HCT116 (cell line): Measurements from ENCODE around the gene THSD4. TPM values are rescaled to one million over a fixed set of nuclear protein-coding genes. Genes with fewer than 3 reads are reported as not detected.

Source experiments
- ATAC-seq: fragments of 200-7000 bp; cut with Tn5 transposase; 2 replicates; pipeline ENCODE4 v1.9.1; 2020; ENCODE audit warnings: mild to moderate bottlenecking, moderate library complexity
- BruUV-seq: library from RNA; stranded (reverse); fragments of 400-500 nt; replicated peaks from 2 replicates; lab custom pipeline; 2021; lab: Mats Ljungman, UMichigan
- CTCF ChIA-PET: fragments of 300-600 bp; sonication (Branson Sonifier 250); formaldehyde crosslinking; loops from one replicate; lab custom pipeline; 2021; ENCODE audit warnings: antibody characterized with exemption; lab: Charles Lee
- POLR2A ChIA-PET: fragments of 300-600, 350-600 bp; sonication (Branson Sonifier 250); formaldehyde crosslinking; loops from one replicate; lab custom pipeline; 2021; ENCODE audit warnings: antibody characterized with exemption; lab: Charles Lee
- RAD21 ChIA-PET, 2 experiments: fragments of 300-600 bp; sonication (Branson Sonifier 250); formaldehyde crosslinking; loops; one replicate each; lab custom pipeline; 2023; ENCODE audit warnings: low total read pairs in 2 of 2; ENCODE audit not compliant: uncharacterized antibody in 2 of 2, unreplicated experiment in 2 of 2, low non-redundant PET in 1 of 2; lab: Charles Lee
- DNase-seq: peaks from one replicate; pipeline ENCODE4 v3.0.0-alpha.2; 2010; ENCODE audit warnings: low read depth, low spot score
- H2AFZ ChIP-seq: fragments of 200-600 bp; shearing (Covaris generic), sonication (generic); 2 replicates; pipeline ENCODE4 v1.6.1; 2017; ENCODE audit warnings: low read depth, mixed run types, mixed read lengths, antibody characterized with exemption, low read length; ENCODE audit not compliant: poor library complexity, severe bottlenecking
- H3K27ac ChIP-seq: 2 replicates; pipeline ENCODE4 v1.5.1; 2012; ENCODE audit warnings: low read depth, low read length
- H3K27me3 ChIP-seq: fragments of 200-600 bp; sonication (generic); 2 replicates; pipeline ENCODE4 v1.6.1; 2016; ENCODE audit warnings: mixed run types, low read length, mixed read lengths; ENCODE audit not compliant: insufficient read depth
- H3K36me3 ChIP-seq, 2 experiments: fragments of 200-500 bp in 1 of 2; fragments of 200-600 bp in 1 of 2; sonication (Bioruptor generic) in 1 of 2; sonication (generic) in 1 of 2; 2 replicates each; pipeline versions ENCODE4 v1.5.1 to v1.6.1; 2014 to 2016; ENCODE audit warnings: low read length in 2 of 2, inconsistent platforms in 1 of 2, mixed read lengths in 1 of 2, mixed run types in 1 of 2; ENCODE audit not compliant: insufficient read depth in 2 of 2, control insufficient read depth in 1 of 2
- H3K4me1 ChIP-seq, 2 experiments: fragments of 200-600 bp in 1 of 2; sonication (generic) in 1 of 2; 2 replicates each; pipeline versions ENCODE4 v1.5.1 to v1.6.1; 2012 to 2017; ENCODE audit warnings: low read length in 2 of 2, inconsistent platforms in 1 of 2, mild to moderate bottlenecking in 1 of 2, mixed read lengths in 1 of 2, mixed run types in 1 of 2, moderate library complexity in 1 of 2; ENCODE audit not compliant: insufficient read depth in 2 of 2, control insufficient read depth in 1 of 2
- H3K4me2 ChIP-seq: fragments of 200-600 bp; sonication (generic); 2 replicates; pipeline ENCODE4 v1.6.1; 2017; ENCODE audit warnings: mixed run types, low read length, mixed read lengths
- H3K4me3 ChIP-seq, 2 experiments: fragments of 200-600 bp in 1 of 2; sonication (generic) in 1 of 2; replicated peaks in 1 of 2; 2 replicates each; pipeline ENCODE4 v1.5.1; 2011 to 2016; ENCODE audit warnings: low read length in 2 of 2, control low read depth in 1 of 2, low read depth in 1 of 2, mild to moderate bottlenecking in 1 of 2, mixed read lengths in 1 of 2, mixed run types in 1 of 2
- H3K79me2 ChIP-seq: fragments of 200-600 bp; sonication (generic); 2 replicates; pipeline ENCODE4 v1.6.1; 2017; ENCODE audit warnings: mild to moderate bottlenecking, mixed run types, low read length, moderate library complexity, mixed read lengths; ENCODE audit not compliant: insufficient read depth
- H3K9ac ChIP-seq: fragments of 200-600 bp; sonication (generic); 2 replicates; pipeline ENCODE4 v1.6.1; 2016; ENCODE audit warnings: low read length, mixed read lengths
- H3K9me2 ChIP-seq: fragments of 200-600 bp; sonication (generic), shearing (Covaris generic); 2 replicates; pipeline ENCODE4 v1.6.1; 2017; ENCODE audit warnings: mixed run types, mild to moderate bottlenecking, moderate library complexity; ENCODE audit not compliant: insufficient read depth
- H3K9me3 ChIP-seq, 2 experiments: fragments of 200-500 bp in 1 of 2; fragments of 200-600 bp in 1 of 2; sonication (Bioruptor generic) in 1 of 2; sonication (generic) in 1 of 2; 2 replicates each; pipeline ENCODE4 v1.6.1; 2014 to 2017; ENCODE audit warnings: low read length in 2 of 2, mixed read lengths in 2 of 2, inconsistent platforms in 1 of 2, low read depth in 1 of 2, mild to moderate bottlenecking in 1 of 2, mixed run types in 1 of 2, moderate library complexity in 1 of 2; ENCODE audit not compliant: control insufficient read depth in 1 of 2, insufficient read depth in 1 of 2
- H4K20me1 ChIP-seq: fragments of 200-600 bp; sonication (generic), shearing (Covaris generic); 2 replicates; pipeline ENCODE4 v1.6.1; 2017; ENCODE audit warnings: mixed run types, mild to moderate bottlenecking, moderate library complexity; ENCODE audit not compliant: insufficient read depth
- CBX3 ChIP-seq: IDR thresholded peaks from 2 replicates; pipeline ENCODE4 v1.6.1; 2012; ENCODE audit warnings: low read depth
- CEBPB ChIP-seq: IDR thresholded peaks from 2 replicates; pipeline ENCODE4 v1.6.1; 2012; ENCODE audit warnings: low read depth
- EGR1 ChIP-seq: IDR thresholded peaks from 2 replicates; pipeline ENCODE4 v1.6.1; 2012; ENCODE audit warnings: low read depth
- ELF1 ChIP-seq: IDR thresholded peaks from 2 replicates; pipeline ENCODE4 v1.6.1; 2012; ENCODE audit warnings: low read depth, borderline replicate concordance
- EZH2 ChIP-seq: fragments of 200-600 bp; sonication (generic); IDR thresholded peaks from 2 replicates; pipeline ENCODE4 v1.6.1; 2017; ENCODE audit warnings: antibody characterized with exemption, mixed run types
- FOSL1 ChIP-seq: IDR thresholded peaks from 2 replicates; pipeline ENCODE4 v1.6.1; 2012; ENCODE audit warnings: low read depth
- JUND ChIP-seq: IDR thresholded peaks from 2 replicates; pipeline ENCODE4 v1.6.1; 2012
- POLR2A ChIP-seq: IDR thresholded peaks from 2 replicates; pipeline ENCODE4 v1.7.0; 2011; ENCODE audit warnings: borderline replicate concordance; ENCODE audit not compliant: insufficient read depth, insufficient read length; ENCODE audit errors: extremely low read depth
- POLR2AphosphoS5 ChIP-seq: IDR thresholded peaks from 2 replicates; pipeline ENCODE4 v1.6.1; 2011; ENCODE audit warnings: mild to moderate bottlenecking, low read depth, low read length, moderate library complexity
- RAD21 ChIP-seq: IDR thresholded peaks from 2 replicates; pipeline ENCODE4 v1.6.1; 2012; ENCODE audit warnings: low read depth, mild to moderate bottlenecking
- SIN3A ChIP-seq: IDR thresholded peaks from 2 replicates; pipeline ENCODE4 v1.6.1; 2012; ENCODE audit warnings: low read depth
- SP1 ChIP-seq: IDR thresholded peaks from 2 replicates; pipeline ENCODE4 v1.6.1; 2012; ENCODE audit warnings: low read depth
- SRF ChIP-seq: IDR thresholded peaks from 2 replicates; pipeline ENCODE4 v1.6.1; 2012; ENCODE audit warnings: low read depth
- TCF7L2 ChIP-seq: IDR thresholded peaks from 2 replicates; pipeline ENCODE4 v1.7.0; 2011; ENCODE audit warnings: borderline replicate concordance, inconsistent platforms; ENCODE audit not compliant: insufficient read depth, insufficient read length; ENCODE audit errors: extremely low read depth
- YY1 ChIP-seq: IDR thresholded peaks from 2 replicates; pipeline ENCODE4 v1.6.1; 2011; ENCODE audit warnings: low read length, low read depth, moderate library complexity, mild to moderate bottlenecking; ENCODE audit not compliant: insufficient replicate concordance; ENCODE audit errors: extremely low read depth
- ZFX ChIP-seq: fragments of 450-650 bp; IDR thresholded peaks from 2 replicates; pipeline ENCODE4 v1.6.1; 2017
- ZNF274 ChIP-seq: fragments of 200-500 bp; sonication (Bioruptor generic); IDR thresholded peaks from 2 replicates; pipeline ENCODE4 v1.6.1; 2014; ENCODE audit warnings: mild to moderate bottlenecking, low read depth, low read length, inconsistent platforms
- intact Hi-C: fragments of 100-400 bp; cut with micrococcal nuclease; formaldehyde crosslinking; loops from 2 replicates; pipeline ENCODE4 v1.10.0; 2022
- total RNA-seq: library from RNA; stranded (reverse); gene quantifications from one replicate; pipeline ENCODE4 v1.2.1, GENCODE V29; 2021; ENCODE audit not compliant: unreplicated experiment
- TF ChIP-seq, protein P1 (sequence below): IDR thresholded peaks from 2 replicates; pipeline ENCODE4 v1.6.1; 2012
- TF ChIP-seq, protein P2 (sequence below), 3 experiments: fragments of 200-600 bp in 1 of 3; sonication (generic) in 1 of 3; IDR thresholded peaks in 2 of 3; conservative IDR thresholded peaks in 1 of 3; 2 replicates each; pipeline ENCODE4 v1.5.1; 2012 to 2017; ENCODE audit warnings: low read depth in 2 of 3, low read length in 2 of 3, antibody characterized with exemption in 1 of 3, borderline replicate concordance in 1 of 3, control low read depth in 1 of 3, mild to moderate bottlenecking in 1 of 3, mixed read lengths in 1 of 3, mixed run types in 1 of 3, moderate library complexity in 1 of 3; ENCODE audit not compliant: insufficient read depth in 1 of 3
- TF ChIP-seq, protein P3 (sequence below): IDR thresholded peaks from 2 replicates; pipeline ENCODE4 v1.6.1; 2011; ENCODE audit warnings: mild to moderate bottlenecking, low read length, moderate library complexity; ENCODE audit not compliant: insufficient replicate concordance; ENCODE audit errors: extremely low read depth

Gene THSD4
- total RNA-seq, 1 experiment from 2014 or later: 30.5 TPM

DNA sequence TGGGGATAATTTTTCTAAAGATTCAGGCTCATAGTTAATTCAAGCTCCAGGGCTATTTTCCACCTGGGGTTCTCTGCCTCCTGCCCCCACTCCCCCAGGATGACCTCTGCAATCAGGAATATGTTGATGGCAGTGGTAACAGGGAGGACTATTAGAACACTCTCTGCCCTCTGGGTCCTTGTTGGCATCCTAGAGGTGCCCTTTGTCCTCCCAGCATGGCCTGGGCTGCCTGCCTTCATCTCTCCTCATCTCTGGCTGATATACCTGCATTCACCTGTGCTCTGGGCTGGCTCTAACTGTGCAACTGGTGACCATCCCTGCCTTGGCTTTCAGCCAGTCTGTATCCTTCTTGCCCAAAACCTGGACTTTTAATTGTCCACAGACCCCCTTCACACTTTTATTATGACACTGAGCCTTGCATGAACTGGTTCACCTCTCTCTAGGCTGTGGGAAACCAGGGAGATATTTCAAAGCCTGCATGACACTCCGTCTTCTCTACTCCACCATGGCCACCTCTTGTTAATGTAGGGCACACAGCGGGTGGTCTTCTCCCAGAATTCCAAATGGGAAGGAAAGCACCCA, 199.8 kb downstream of the THSD4 start:
- no TSS peak for BruUV-seq
- ATAC-seq: no peak
- Histone ChIP-seq H3K4me1 (no peaks in the 10 kb centered on the region), H2AFZ (no peak overlapping the region), H3K27me3 (no peaks in the 10 kb centered on the region), H3K4me2 (no peak overlapping the region), H3K36me3 (no peaks in the 10 kb centered on the region), H3K9me3 (peaks cover 0 to 9% of the 10 kb centered on the region in 2 experiments; a peak in 1 of 4 replicates), H3K4me3 (no peak overlapping the region), H4K20me1 (no peaks in the 10 kb centered on the region), H3K9me2 (no peaks in the 10 kb centered on the region), H3K27ac (no peak overlapping the region), H3K79me2 (no peaks in the 10 kb centered on the region), H3K9ac (no peak overlapping the region)
- ChIA-PET POLR2A (no interaction called here), CTCF (no interaction called here), RAD21 (no interaction called here)
- TF ChIP-seq POLR2A (no peak), CEBPB (no peak), ELF1 (no peak), SP1 (no peak), TCF7L2 (no peak), EGR1 (no peak), YY1 (no peak), RAD21 (no peak), ZNF274 (no peak), ZFX (no peak), JUND (no peak), SIN3A (no peak), CBX3 (no peak), POLR2AphosphoS5 (no peak), FOSL1 (no peak), EZH2 (no peak), SRF (no peak)
- TF ChIP-seq, protein P1, sequence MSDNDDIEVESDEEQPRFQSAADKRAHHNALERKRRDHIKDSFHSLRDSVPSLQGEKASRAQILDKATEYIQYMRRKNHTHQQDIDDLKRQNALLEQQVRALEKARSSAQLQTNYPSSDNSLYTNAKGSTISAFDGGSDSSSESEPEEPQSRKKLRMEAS: no peak
- TF ChIP-seq, protein P2, sequence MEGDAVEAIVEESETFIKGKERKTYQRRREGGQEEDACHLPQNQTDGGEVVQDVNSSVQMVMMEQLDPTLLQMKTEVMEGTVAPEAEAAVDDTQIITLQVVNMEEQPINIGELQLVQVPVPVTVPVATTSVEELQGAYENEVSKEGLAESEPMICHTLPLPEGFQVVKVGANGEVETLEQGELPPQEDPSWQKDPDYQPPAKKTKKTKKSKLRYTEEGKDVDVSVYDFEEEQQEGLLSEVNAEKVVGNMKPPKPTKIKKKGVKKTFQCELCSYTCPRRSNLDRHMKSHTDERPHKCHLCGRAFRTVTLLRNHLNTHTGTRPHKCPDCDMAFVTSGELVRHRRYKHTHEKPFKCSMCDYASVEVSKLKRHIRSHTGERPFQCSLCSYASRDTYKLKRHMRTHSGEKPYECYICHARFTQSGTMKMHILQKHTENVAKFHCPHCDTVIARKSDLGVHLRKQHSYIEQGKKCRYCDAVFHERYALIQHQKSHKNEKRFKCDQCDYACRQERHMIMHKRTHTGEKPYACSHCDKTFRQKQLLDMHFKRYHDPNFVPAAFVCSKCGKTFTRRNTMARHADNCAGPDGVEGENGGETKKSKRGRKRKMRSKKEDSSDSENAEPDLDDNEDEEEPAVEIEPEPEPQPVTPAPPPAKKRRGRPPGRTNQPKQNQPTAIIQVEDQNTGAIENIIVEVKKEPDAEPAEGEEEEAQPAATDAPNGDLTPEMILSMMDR (IDR thresholded peaks at IDR 0.05 in 2 of 3, conservative IDR thresholded peaks at IDR 0.05 in 1 of 3; ENCODE audit: borderline replicate concordance in 1 of 3, insufficient read depth in 1 of 3, low read depth in 2 of 3, low read length in 2 of 3): no peak
- TF ChIP-seq, protein P3, sequence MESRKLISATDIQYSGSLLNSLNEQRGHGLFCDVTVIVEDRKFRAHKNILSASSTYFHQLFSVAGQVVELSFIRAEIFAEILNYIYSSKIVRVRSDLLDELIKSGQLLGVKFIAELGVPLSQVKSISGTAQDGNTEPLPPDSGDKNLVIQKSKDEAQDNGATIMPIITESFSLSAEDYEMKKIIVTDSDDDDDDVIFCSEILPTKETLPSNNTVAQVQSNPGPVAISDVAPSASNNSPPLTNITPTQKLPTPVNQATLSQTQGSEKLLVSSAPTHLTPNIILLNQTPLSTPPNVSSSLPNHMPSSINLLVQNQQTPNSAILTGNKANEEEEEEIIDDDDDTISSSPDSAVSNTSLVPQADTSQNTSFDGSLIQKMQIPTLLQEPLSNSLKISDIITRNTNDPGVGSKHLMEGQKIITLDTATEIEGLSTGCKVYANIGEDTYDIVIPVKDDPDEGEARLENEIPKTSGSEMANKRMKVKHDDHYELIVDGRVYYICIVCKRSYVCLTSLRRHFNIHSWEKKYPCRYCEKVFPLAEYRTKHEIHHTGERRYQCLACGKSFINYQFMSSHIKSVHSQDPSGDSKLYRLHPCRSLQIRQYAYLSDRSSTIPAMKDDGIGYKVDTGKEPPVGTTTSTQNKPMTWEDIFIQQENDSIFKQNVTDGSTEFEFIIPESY: no peak
- no peak for DNase-seq
- intact Hi-C loops: no loop called here
